Choroid plexus epithelial cell (primary cell): ENCODE data around the gene ZDHHC13.
A peak's percentile ranks its signal among the peaks of the same experiment; 100 is the strongest.

ENCODE experiments used
- DNase-seq: peaks from one replicate; pipeline ENCODE4 v3.0.0-alpha.2; 2010; ENCODE audit warnings: low read depth
- H3K4me3 ChIP-seq: 2 replicates; pipeline ENCODE4 v1.5.1; 2011; ENCODE audit warnings: low read depth, mild to moderate bottlenecking, control low read depth, low read length, moderate library complexity
- TF ChIP-seq, protein P1 (sequence below): conservative IDR thresholded peaks from 2 replicates; pipeline ENCODE4 v1.5.1; 2011; ENCODE audit warnings: low read depth, mild to moderate bottlenecking, control low read depth, inconsistent platforms, low read length, moderate library complexity

Gene ZDHHC13

GRCh38 chr11:19187833-19188258 is 70.9 kb downstream of the ZDHHC13 start:
- H3K4me3 ChIP-seq = no peak overlapping the region
- TF ChIP-seq, protein P1, sequence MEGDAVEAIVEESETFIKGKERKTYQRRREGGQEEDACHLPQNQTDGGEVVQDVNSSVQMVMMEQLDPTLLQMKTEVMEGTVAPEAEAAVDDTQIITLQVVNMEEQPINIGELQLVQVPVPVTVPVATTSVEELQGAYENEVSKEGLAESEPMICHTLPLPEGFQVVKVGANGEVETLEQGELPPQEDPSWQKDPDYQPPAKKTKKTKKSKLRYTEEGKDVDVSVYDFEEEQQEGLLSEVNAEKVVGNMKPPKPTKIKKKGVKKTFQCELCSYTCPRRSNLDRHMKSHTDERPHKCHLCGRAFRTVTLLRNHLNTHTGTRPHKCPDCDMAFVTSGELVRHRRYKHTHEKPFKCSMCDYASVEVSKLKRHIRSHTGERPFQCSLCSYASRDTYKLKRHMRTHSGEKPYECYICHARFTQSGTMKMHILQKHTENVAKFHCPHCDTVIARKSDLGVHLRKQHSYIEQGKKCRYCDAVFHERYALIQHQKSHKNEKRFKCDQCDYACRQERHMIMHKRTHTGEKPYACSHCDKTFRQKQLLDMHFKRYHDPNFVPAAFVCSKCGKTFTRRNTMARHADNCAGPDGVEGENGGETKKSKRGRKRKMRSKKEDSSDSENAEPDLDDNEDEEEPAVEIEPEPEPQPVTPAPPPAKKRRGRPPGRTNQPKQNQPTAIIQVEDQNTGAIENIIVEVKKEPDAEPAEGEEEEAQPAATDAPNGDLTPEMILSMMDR = no peak
- no peak for DNase-seq

DNA sequence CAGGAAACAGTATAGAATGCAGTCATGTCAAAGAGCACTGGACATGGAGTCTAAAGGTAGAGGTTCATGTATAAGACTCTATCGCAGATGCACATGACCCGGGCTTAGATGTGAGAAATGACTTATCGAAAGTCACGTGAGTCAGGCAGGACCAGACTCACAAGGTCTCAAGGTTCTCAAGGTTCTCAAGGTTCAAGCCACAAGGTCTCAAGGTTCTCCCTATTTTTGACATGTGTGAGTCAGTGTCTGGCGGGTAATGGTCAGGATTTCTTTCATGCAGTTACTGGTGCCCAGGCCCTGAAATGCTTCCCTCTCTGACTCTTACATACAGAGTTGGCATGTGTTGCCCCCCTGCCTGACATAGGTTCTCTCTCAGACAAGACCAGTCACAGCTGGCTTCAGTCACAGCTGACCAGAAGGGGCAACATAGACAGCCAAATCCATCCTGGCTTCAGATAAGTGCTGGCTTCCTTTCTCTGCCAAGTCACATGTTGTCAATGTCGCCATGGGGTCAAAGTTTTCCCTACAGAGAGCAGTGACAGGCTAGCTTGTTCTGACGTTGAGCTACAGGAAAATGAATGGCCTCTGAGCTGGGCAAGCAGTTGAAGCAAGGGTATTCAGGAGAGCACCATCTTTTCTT is 74.7 kb downstream of the ZDHHC13 start:
- H3K4me3 ChIP-seq = no peak overlapping the region
- TF ChIP-seq, protein P1 = no peak
- DNase-seq = no peak

DNA sequence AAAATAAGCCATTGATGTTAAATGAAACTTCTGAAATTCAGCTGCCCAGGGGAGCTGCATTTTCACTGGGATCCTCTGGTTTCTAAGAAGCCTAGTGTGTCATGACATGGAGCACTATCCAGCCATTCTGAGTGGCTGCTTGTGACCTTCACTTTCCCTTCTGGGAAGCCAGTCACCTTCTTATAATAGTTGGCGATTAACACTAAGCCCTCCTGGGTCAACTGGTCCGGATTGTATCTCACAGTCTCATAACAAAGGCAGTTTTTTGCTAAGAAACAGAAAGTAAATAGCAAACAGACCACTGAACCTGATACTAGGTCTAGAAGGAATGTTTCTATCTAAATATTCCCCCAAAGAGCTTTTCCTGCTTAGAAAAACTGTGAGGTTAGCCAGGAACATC is 76.9 kb downstream of the ZDHHC13 start:
- no peak overlapping the region for H3K4me3 ChIP-seq
- TF ChIP-seq, protein P1 = no peak
- peak; percentile 27 for DNase-seq

GRCh38 chr11:19194620-19195308 is 77.8 kb downstream of the ZDHHC13 start:
- no peak for DNase-seq
- H3K4me3 ChIP-seq = no peak overlapping the region
- TF ChIP-seq, protein P1 = no peak

GRCh38 chr11:19196432-19196831 is 79.5 kb downstream of the ZDHHC13 start:
- H3K4me3 ChIP-seq = no peak overlapping the region
- TF ChIP-seq, protein P1 = no peak
- no peak for DNase-seq

DNA sequence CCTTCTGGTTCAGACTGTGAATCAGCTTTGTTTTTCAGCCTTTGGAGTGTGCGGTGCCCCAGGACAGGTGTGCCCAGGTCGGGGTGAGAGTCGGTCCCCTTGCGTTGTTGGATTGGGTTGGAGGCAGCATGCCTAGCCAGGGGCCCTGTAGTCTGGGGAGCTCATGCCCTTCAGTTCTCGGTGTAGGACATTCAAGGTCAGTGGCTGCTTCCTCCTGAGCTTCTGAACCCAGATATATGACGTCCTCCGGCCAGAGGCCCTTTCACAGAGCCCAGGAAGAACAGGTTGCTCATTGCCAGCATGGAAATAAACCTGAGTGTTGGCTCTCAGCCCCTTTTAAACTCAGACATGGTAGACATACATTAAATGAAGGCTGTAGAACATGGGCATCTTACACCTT is 82.1 kb downstream of the ZDHHC13 start:
- H3K4me3 ChIP-seq = no peak overlapping the region
- TF ChIP-seq, protein P1 = no peak
- no peak for DNase-seq

- TF ChIP-seq, protein P1 = no peak
- DNase-seq = peak; percentile 13
- no peak overlapping the region for H3K4me3 ChIP-seq
These were observed 82.8 kb downstream of the ZDHHC13 start for GRCh38 chr11:19199771-19200170.
